Epithelial cell of proximal tubule (primary cell): Measurements from ENCODE around the gene CPA2. TPM values are rescaled to one million over a fixed set of nuclear protein-coding genes. Genes with fewer than 3 reads are reported as not detected.

Experiments
- DNase-seq: peaks from one replicate; pipeline ENCODE4 v3.0.0-alpha.2; 2011; ENCODE audit warnings: low read depth
- H3K4me3 ChIP-seq: 2 replicates; pipeline ENCODE4 v1.5.1; 2011; ENCODE audit warnings: low read depth, mild to moderate bottlenecking, low read length
- CTCF ChIP-seq: conservative IDR thresholded peaks from 2 replicates; pipeline ENCODE4 v1.5.1; 2012; ENCODE audit warnings: low read depth, mild to moderate bottlenecking, low read length
- total RNA-seq: library from RNA; depleted of rRNA; stranded (reverse); fragments of >200 nt; gene quantifications from 2 replicates; pipeline ENCODE4 v1.2.3, GENCODE V29; 2015

Gene CPA2
- total RNA-seq, 1 donor from 2014 or later = not detected

- no peak overlapping the region for H3K4me3 ChIP-seq
- no peak for DNase-seq
- TF ChIP-seq CTCF = no peak
Measured at GRCh38 chr7:130262448-130262847, 4.2 kb upstream of the CPA2 start.

DNA sequence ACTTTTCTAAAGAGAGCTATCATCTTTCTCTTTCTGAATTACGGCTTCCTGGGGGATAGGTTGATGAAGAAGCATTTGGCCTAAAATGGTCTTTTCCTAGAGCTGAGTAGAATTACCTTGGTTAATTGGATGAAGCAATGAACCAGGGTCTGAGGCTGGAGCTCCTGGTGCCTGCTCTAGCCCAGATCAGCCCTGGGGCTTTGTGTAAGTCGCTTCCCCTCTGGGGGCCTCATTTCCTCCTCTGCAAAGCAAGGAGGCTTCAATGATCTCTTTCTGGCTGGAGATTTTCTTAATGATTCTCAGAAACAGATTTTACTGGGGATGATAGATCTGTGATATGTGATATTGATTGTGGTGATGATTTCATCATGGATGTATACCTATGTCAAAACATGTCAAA lies 3.5 kb upstream of the CPA2 start:
- TF ChIP-seq CTCF = no peak
- no peak overlapping the region for H3K4me3 ChIP-seq
- no peak for DNase-seq

- H3K4me3 ChIP-seq = no peak overlapping the region
- no peak for DNase-seq
- TF ChIP-seq CTCF = no peak
Measured at GRCh38 chr7:130266961-130267321, 278 bp downstream of the CPA2 start.

DNA sequence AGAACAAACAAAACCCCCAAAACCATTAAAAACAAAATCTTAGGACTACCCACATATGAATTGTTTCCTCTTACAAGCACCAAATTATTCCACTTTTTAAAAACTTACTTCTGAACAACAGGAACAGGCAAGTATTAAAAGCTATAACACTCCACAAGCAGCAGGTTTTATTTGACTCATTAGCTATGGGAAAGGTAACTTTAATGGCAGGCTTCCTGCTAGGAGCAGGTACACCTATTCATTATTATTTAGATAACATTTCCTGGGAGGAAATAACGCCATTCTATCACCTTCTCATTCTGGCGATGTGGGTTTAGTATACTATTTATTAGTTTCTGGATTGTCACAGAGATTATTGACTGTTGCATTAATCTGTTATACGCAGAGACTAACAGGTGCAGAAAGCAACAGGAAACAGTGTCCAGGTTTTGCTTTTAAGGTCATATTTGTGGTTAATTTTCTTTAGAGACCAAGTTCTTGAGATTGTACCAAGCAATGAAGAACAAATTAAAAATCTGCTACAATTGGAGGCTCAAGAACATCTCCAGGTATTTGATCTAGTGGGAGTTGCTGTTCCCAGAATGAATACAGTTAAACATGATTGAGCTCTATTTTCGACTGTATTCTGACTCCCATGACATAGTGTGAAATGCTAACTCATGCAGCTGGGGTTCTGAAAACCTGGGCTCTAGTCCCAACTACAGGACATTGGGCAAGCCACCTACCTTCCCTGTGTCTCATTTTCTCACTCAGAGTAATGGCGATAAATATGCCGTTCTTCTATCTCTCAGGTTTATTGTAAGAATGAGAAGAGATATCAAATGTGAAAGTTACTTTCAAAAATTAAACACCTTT lies 2.0 kb downstream of the CPA2 start:
- no peak for DNase-seq
- no peak for TF ChIP-seq CTCF
- no peak overlapping the region for H3K4me3 ChIP-seq

DNA sequence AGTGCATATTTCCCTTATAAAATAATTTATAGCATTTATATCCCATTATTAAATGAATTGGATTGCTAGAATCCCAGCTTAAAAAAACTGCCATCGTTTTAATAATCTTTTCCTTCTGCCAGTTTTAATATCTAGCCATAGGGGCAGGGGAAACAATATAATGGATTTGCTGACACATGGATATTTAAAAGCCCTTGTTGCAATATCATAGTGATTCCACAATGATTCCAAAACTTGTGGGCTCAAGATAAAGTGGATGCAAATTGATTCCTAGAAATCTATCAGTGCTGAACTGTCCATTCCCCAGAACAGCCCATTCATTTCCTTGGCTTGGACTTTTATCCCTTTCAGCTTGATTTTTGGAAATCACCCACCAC lies 2.6 kb downstream of the CPA2 start:
- no peak for TF ChIP-seq CTCF
- H3K4me3 ChIP-seq = no peak overlapping the region
- DNase-seq = no peak

GRCh38 chr7:130270947-130271800 lies 4.5 kb downstream of the CPA2 start:
- no peak for DNase-seq
- TF ChIP-seq CTCF = no peak
- no peak overlapping the region for H3K4me3 ChIP-seq
